Ramos (cell line): ENCODE data around the gene JAKMIP2.

Experiments
- in situ Hi-C: fragments of 300-500 bp; cut with MboI; formaldehyde crosslinking; loops from one replicate; pipeline ENCODE4 v1.14.3; 2022; ENCODE audit warnings: low sequenced_read_pairs; ENCODE audit not compliant: unreplicated experiment

The JAKMIP2 gene

DNA sequence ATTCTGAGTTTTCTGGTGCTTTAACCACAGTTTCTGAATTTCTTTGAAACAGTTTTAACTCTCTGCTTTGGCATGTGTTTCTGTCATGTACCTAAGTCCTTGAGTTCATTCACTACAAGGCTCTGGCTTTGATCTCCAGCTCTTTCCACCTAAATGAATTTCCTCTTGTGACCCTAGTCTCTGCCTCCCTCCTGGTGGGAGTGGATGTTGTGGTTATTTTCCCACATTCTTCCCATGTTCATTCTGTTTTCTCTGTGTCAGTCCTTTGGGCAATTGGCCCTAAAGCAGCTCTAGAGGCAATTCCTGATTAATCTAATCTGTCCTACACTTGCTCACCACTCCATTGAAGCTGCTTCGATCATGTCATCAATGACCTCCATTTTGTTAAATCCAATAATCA lies 244.3 kb downstream of the JAKMIP2 start:
- in situ Hi-C loops: no loop called here
